HepG2 (cell line): Measurements from ENCODE around the gene TMC4. TPM values are rescaled to one million over a fixed set of nuclear protein-coding genes. Genes with fewer than 3 reads are reported as not detected.

Experiments
- DMAP1 ChIP-seq: IDR thresholded peaks from 2 replicates; pipeline ENCODE4 v1.6.1; 2016
- GPBP1L1 ChIP-seq: sonication (generic); formaldehyde crosslinking; IDR thresholded peaks from 2 replicates; pipeline ENCODE4 v1.5.0; 2020; ENCODE audit warnings: mild to moderate bottlenecking, missing genetic modification reagents
- HHEX ChIP-seq: IDR thresholded peaks from 2 replicates; pipeline ENCODE4 v1.6.1; 2016; ENCODE audit warnings: control low read depth
- IRF9 ChIP-seq: sonication (generic); formaldehyde crosslinking; IDR thresholded peaks from 2 replicates; pipeline ENCODE4 v1.8.0; 2022; ENCODE audit warnings: missing genetic modification reagents, mild to moderate bottlenecking, borderline replicate concordance
- KLF9 ChIP-seq: IDR thresholded peaks from 2 replicates; pipeline ENCODE4 v1.6.1; 2016; ENCODE audit warnings: low read depth
- NFIC ChIP-seq: IDR thresholded peaks from 2 replicates; pipeline ENCODE4 v1.6.1; 2012; ENCODE audit warnings: mild to moderate bottlenecking, low read length, inconsistent platforms
- NONO ChIP-seq, 2 experiments: fragments of 450-650 bp in 1 of 2; sonication (generic) in 1 of 2; formaldehyde crosslinking in 1 of 2; IDR thresholded peaks in 1 of 2; conservative IDR thresholded peaks in 1 of 2; 2 replicates each; pipeline versions ENCODE4 v1.6.1 to v1.8.0; 2017 to 2022; ENCODE audit warnings: mild to moderate bottlenecking in 1 of 2, missing genetic modification reagents in 1 of 2, moderate library complexity in 1 of 2
- PCBP2 ChIP-seq: fragments of 200-400 bp; formaldehyde crosslinking; optimal IDR thresholded peaks from 2 replicates; pipeline ENCODE3; 2018; ENCODE audit warnings: low read length, low read depth; ENCODE audit not compliant: poor library complexity, severe bottlenecking
- SMAD3 ChIP-seq: sonication (generic); formaldehyde crosslinking; IDR thresholded peaks from 2 replicates; pipeline ENCODE4 v1.4.0; 2020; ENCODE audit warnings: missing genetic modification reagents
- ZBTB7B ChIP-seq: sonication (generic); formaldehyde crosslinking; IDR thresholded peaks from 2 replicates; pipeline ENCODE4 v1.4.0; 2020; ENCODE audit warnings: missing genetic modification reagents
- ZNF136 ChIP-seq: sonication (generic); formaldehyde crosslinking; IDR thresholded peaks from 2 replicates; pipeline ENCODE4 v1.8.1; 2022; ENCODE audit warnings: low read depth, mild to moderate bottlenecking, moderate library complexity, missing genetic modification reagents
- ZNF232 ChIP-seq: sonication (generic); formaldehyde crosslinking; IDR thresholded peaks from 2 replicates; pipeline ENCODE4 v1.4.0; 2020; ENCODE audit warnings: missing genetic modification reagents, borderline replicate concordance
- ZNF503 ChIP-seq: sonication (generic); formaldehyde crosslinking; IDR thresholded peaks from 2 replicates; pipeline ENCODE4 v1.4.0; 2020; ENCODE audit warnings: missing genetic modification reagents
- ZNF513 ChIP-seq: sonication (generic); formaldehyde crosslinking; conservative IDR thresholded peaks from 2 replicates; pipeline ENCODE4 v1.5.0; 2020; ENCODE audit warnings: missing genetic modification reagents
- ZNF546 ChIP-seq: sonication (generic); formaldehyde crosslinking; conservative IDR thresholded peaks from 2 replicates; pipeline ENCODE4 v1.8.1; 2023; ENCODE audit warnings: mild to moderate bottlenecking, missing genetic modification reagents
- ZNF562 ChIP-seq: sonication (generic); formaldehyde crosslinking; IDR thresholded peaks from 2 replicates; pipeline ENCODE4 v1.8.0; 2022; ENCODE audit warnings: missing genetic modification reagents, borderline replicate concordance
- ZNF644 ChIP-seq: IDR thresholded peaks from 2 replicates; pipeline ENCODE4 v1.6.1; 2016; ENCODE audit warnings: low read depth
- ZNF776 ChIP-seq: sonication (generic); formaldehyde crosslinking; IDR thresholded peaks from 2 replicates; pipeline ENCODE4 v1.4.0; 2020; ENCODE audit warnings: mild to moderate bottlenecking, missing genetic modification reagents
- ZSCAN12 ChIP-seq: sonication (generic); formaldehyde crosslinking; IDR thresholded peaks from 2 replicates; pipeline ENCODE4 v1.9.0; 2021; ENCODE audit warnings: mild to moderate bottlenecking, missing genetic modification reagents
- polyA plus RNA-seq, 8 experiments: library from polyadenylated mRNA; depleted of rRNA in 3 of 8; stranded (reverse) in 7 of 8; unstranded in 1 of 8; fragments of >200 nt; fragmentation: Illumina TruSeq in 4 of 8; extraction: Trizol in 4 of 8; gene quantifications; 2 replicates each; pipeline versions ENCODE4 v1.2.1 to v1.2.3, GENCODE V29; 2011 to 2016; ENCODE audit warnings: low read depth in 4 of 8, missing spikeins in 1 of 8, mixed read lengths in 1 of 8; ENCODE audit not compliant: insufficient read depth in 1 of 8
- total RNA-seq, 5 experiments: library from RNA; depleted of rRNA; stranded (reverse); fragments of >200 nt; fragmentation: Illumina TruSeq; extraction: Trizol; gene quantifications; 2 replicates each; pipeline ENCODE4 v1.2.3, GENCODE V29; 2016; ENCODE audit warnings: low read depth in 1 of 5
- TF ChIP-seq, protein P1 (sequence below), 2 experiments: IDR thresholded peaks; 2 replicates each; pipeline ENCODE4 v1.6.1; 2011 to 2012; ENCODE audit warnings: low read length in 2 of 2, borderline replicate concordance in 1 of 2, low read depth in 1 of 2, mild to moderate bottlenecking in 1 of 2, moderate library complexity in 1 of 2

Gene TMC4
- total and polyA plus RNA-seq, 2 of the 13 experiments (the other 11 are each of a cell fraction or from before 2014, with no cell fraction given): 0.13 to 0.24 TPM

GRCh38 chr19:54209058-54209810 is 36.3 kb upstream of the TMC4 start (continued):
- TF ChIP-seq ZNF513 (CRISPR knock-in tag) (no peak), ZSCAN12 (CRISPR knock-in tag) (no peak), SMAD3 (CRISPR knock-in tag) (no peak), ZNF546 (CRISPR knock-in tag) (no peak), ZNF644 (CRISPR knock-in tag) (no peak), ZNF776 (CRISPR knock-in tag) (no peak), ZNF232 (no peak), KLF9 (no peak), DMAP1 (CRISPR knock-in tag) (no peak), IRF9 (CRISPR knock-in tag) (no peak), PCBP2 (no peak), ZNF503 (no peak), HHEX (no peak), ZNF136 (CRISPR knock-in tag) (no peak), ZNF562 (no peak), NONO (IDR thresholded peaks at IDR 0.05) (no peak), NONO (CRISPR knock-in tag; conservative IDR thresholded peaks at IDR 0.05) (no peak; the same call in 1 of the 2 replicates), ZBTB7B (peak; percentile 43; the same call in 1 of the 2 replicates), NFIC (no peak), GPBP1L1 (CRISPR knock-in tag) (no peak)
- TF ChIP-seq, protein P1, sequence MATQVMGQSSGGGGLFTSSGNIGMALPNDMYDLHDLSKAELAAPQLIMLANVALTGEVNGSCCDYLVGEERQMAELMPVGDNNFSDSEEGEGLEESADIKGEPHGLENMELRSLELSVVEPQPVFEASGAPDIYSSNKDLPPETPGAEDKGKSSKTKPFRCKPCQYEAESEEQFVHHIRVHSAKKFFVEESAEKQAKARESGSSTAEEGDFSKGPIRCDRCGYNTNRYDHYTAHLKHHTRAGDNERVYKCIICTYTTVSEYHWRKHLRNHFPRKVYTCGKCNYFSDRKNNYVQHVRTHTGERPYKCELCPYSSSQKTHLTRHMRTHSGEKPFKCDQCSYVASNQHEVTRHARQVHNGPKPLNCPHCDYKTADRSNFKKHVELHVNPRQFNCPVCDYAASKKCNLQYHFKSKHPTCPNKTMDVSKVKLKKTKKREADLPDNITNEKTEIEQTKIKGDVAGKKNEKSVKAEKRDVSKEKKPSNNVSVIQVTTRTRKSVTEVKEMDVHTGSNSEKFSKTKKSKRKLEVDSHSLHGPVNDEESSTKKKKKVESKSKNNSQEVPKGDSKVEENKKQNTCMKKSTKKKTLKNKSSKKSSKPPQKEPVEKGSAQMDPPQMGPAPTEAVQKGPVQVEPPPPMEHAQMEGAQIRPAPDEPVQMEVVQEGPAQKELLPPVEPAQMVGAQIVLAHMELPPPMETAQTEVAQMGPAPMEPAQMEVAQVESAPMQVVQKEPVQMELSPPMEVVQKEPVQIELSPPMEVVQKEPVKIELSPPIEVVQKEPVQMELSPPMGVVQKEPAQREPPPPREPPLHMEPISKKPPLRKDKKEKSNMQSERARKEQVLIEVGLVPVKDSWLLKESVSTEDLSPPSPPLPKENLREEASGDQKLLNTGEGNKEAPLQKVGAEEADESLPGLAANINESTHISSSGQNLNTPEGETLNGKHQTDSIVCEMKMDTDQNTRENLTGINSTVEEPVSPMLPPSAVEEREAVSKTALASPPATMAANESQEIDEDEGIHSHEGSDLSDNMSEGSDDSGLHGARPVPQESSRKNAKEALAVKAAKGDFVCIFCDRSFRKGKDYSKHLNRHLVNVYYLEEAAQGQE (IDR thresholded peaks at IDR 0.05; ENCODE audit: borderline replicate concordance in 1 of 2, low read depth in 1 of 2, low read length in 2 of 2): no peak; a peak in 1 of 4 replicates
